H9 (cell line): ENCODE measurements around the gene CSF1. TPM values are rescaled to one million over a fixed set of nuclear protein-coding genes. Genes with fewer than 3 reads are reported as not detected.

Experiments used
- DNase-seq: peaks from one replicate; pipeline ENCODE4 v3.0.0-alpha.2; 2017
- H2AFZ ChIP-seq: one replicate; pipeline ENCODE4 v1.6.1; 2013; ENCODE audit warnings: mild to moderate bottlenecking, low read length, control low read depth, moderate library complexity
- H2AK5ac ChIP-seq: 2 replicates; pipeline ENCODE4 v1.6.1; 2013; ENCODE audit warnings: low read length, control low read depth, mixed read lengths; ENCODE audit not compliant: insufficient read length
- H2BK120ac ChIP-seq: one replicate; pipeline ENCODE4 v1.6.1; 2013; ENCODE audit warnings: low read depth, mild to moderate bottlenecking, low read length, control low read depth, inconsistent platforms; ENCODE audit not compliant: poor library complexity, severe bottlenecking
- H2BK12ac ChIP-seq: 2 replicates; pipeline ENCODE4 v1.6.1; 2013; ENCODE audit warnings: low read length, control low read depth, mixed read lengths, low read depth; ENCODE audit not compliant: insufficient read length
- H2BK15ac ChIP-seq: 2 replicates; pipeline ENCODE4 v1.6.1; 2013; ENCODE audit warnings: low read depth, low read length, control low read depth
- H2BK20ac ChIP-seq: one replicate; pipeline ENCODE4 v1.6.1; 2013; ENCODE audit warnings: low read depth, mild to moderate bottlenecking, low read length, control low read depth, inconsistent platforms; ENCODE audit not compliant: poor library complexity, severe bottlenecking
- H2BK5ac ChIP-seq: 2 replicates; pipeline ENCODE4 v1.6.1; 2013; ENCODE audit warnings: low read length, control low read depth, mixed read lengths; ENCODE audit not compliant: insufficient read length
- H3K14ac ChIP-seq: 2 replicates; pipeline ENCODE4 v1.6.1; 2013; ENCODE audit warnings: low read length, control low read depth; ENCODE audit not compliant: insufficient read depth
- H3K18ac ChIP-seq: 2 replicates; pipeline ENCODE4 v1.6.1; 2013; ENCODE audit warnings: low read depth, mild to moderate bottlenecking, mixed read lengths, low read length, control low read depth; ENCODE audit not compliant: insufficient read length
- H3K23ac ChIP-seq: 2 replicates; pipeline ENCODE4 v1.6.1; 2013; ENCODE audit warnings: low read length, control low read depth, mixed read lengths, low read depth; ENCODE audit not compliant: insufficient read length
- H3K23me2 ChIP-seq: 2 replicates; pipeline ENCODE4 v1.6.1; 2013; ENCODE audit warnings: low read depth, mild to moderate bottlenecking, mixed read lengths, low read length, control low read depth; ENCODE audit not compliant: insufficient read length, poor library complexity, severe bottlenecking
- H3K27ac ChIP-seq: 2 replicates; pipeline ENCODE4 v1.5.1; 2013; ENCODE audit warnings: low read length, control low read depth, mixed read lengths, low read depth; ENCODE audit not compliant: insufficient read length
- H3K27me3 ChIP-seq: 2 replicates; pipeline ENCODE4 v1.6.1; 2013; ENCODE audit warnings: low read length, control low read depth, inconsistent platforms; ENCODE audit not compliant: insufficient read depth
- H3K4ac ChIP-seq: 2 replicates; pipeline ENCODE4 v1.6.1; 2013; ENCODE audit warnings: low read depth, mild to moderate bottlenecking, control low read depth, inconsistent platforms, low read length, moderate library complexity
- H3K4me1 ChIP-seq: 2 replicates; pipeline ENCODE4 v1.6.1; 2013; ENCODE audit warnings: low read length, control low read depth, inconsistent platforms; ENCODE audit not compliant: insufficient read depth
- H3K4me2 ChIP-seq: 2 replicates; pipeline ENCODE4 v1.6.1; 2013; ENCODE audit warnings: low read length, control low read depth, mixed read lengths; ENCODE audit not compliant: insufficient read length, insufficient read depth
- H3K56ac ChIP-seq: 2 replicates; pipeline ENCODE4 v1.6.1; 2013; ENCODE audit warnings: low read depth, mild to moderate bottlenecking, mixed read lengths, low read length, control low read depth; ENCODE audit not compliant: insufficient read length
- H3K79me1 ChIP-seq: 2 replicates; pipeline ENCODE4 v1.6.1; 2013; ENCODE audit warnings: low read depth, mild to moderate bottlenecking, moderate library complexity, low read length, control low read depth, inconsistent platforms; ENCODE audit not compliant: insufficient read depth, poor library complexity, severe bottlenecking
- H3K79me2 ChIP-seq: 2 replicates; pipeline ENCODE4 v1.6.1; 2013; ENCODE audit warnings: low read length, control low read depth, inconsistent platforms; ENCODE audit not compliant: insufficient read depth
- H3K9ac ChIP-seq: 2 replicates; pipeline ENCODE4 v1.6.1; 2013; ENCODE audit warnings: low read length, control low read depth, mixed read lengths; ENCODE audit not compliant: insufficient read length; ENCODE audit errors: extremely low read depth
- H3K9me3 ChIP-seq: one replicate; pipeline ENCODE4 v1.6.1; 2013; ENCODE audit warnings: low read depth, low read length, inconsistent platforms; ENCODE audit not compliant: control insufficient read depth
- H3T11ph ChIP-seq: one replicate; pipeline ENCODE4 v1.6.1; 2013; ENCODE audit warnings: mild to moderate bottlenecking, low read length, control low read depth, inconsistent platforms
- H4K20me1 ChIP-seq: one replicate; pipeline ENCODE4 v1.6.1; 2013; ENCODE audit not compliant: control insufficient read depth, insufficient read length, insufficient read depth
- H4K5ac ChIP-seq: 2 replicates; pipeline ENCODE4 v1.6.1; 2013; ENCODE audit warnings: low read depth, mild to moderate bottlenecking, mixed read lengths, low read length, control low read depth; ENCODE audit not compliant: insufficient read length
- H4K8ac ChIP-seq: replicated peaks from 2 replicates; pipeline ENCODE4 v1.6.1; 2013; ENCODE audit warnings: low read length, control low read depth, mixed read lengths, low read depth; ENCODE audit not compliant: insufficient read length
- H4K91ac ChIP-seq: 2 replicates; pipeline ENCODE4 v1.6.1; 2013; ENCODE audit warnings: low read depth, mild to moderate bottlenecking, moderate library complexity, mixed read lengths, low read length, control low read depth; ENCODE audit not compliant: insufficient read length
- H3K27ac Mint-ChIP-seq, 3 experiments: 2 replicates in 2 of 3; 3 replicates in 1 of 3; pipeline ENCODE4 v1.8.0; 2020 to 2021; ENCODE audit warnings: mixed read lengths in 3 of 3, mild to moderate bottlenecking in 1 of 3, moderate library complexity in 1 of 3
- H3K27me3 Mint-ChIP-seq: 2 replicates; pipeline ENCODE4 v1.8.0; 2021; ENCODE audit warnings: low read depth, mild to moderate bottlenecking, moderate library complexity, mixed read lengths
- H3K36me3 Mint-ChIP-seq, 3 experiments: 2 replicates in 2 of 3; 3 replicates in 1 of 3; pipeline ENCODE4 v1.8.0; 2020 to 2021; ENCODE audit warnings: low read depth in 3 of 3, mixed read lengths in 3 of 3; ENCODE audit not compliant: insufficient read depth in 1 of 3
- H3K4me1 Mint-ChIP-seq, 2 experiments: 2 replicates each; pipeline ENCODE4 v1.8.0; 2020; ENCODE audit warnings: mixed read lengths in 2 of 2
- H3K4me3 Mint-ChIP-seq, 2 experiments: 2 replicates in 1 of 2; 3 replicates in 1 of 2; pipeline ENCODE4 v1.8.0; 2020 to 2021; ENCODE audit warnings: mild to moderate bottlenecking in 2 of 2, mixed read lengths in 2 of 2, moderate library complexity in 1 of 2
- H3K9me3 Mint-ChIP-seq, 2 experiments: 2 replicates in 1 of 2; 3 replicates in 1 of 2; pipeline ENCODE4 v1.8.0; 2020; ENCODE audit warnings: mild to moderate bottlenecking in 2 of 2, mixed read lengths in 2 of 2, moderate library complexity in 1 of 2
- CTCF ChIP-seq: fragments of 200-600 bp; sonication (generic); conservative IDR thresholded peaks from 3 replicates; pipeline ENCODE4 v1.8.0; 2021; ENCODE audit warnings: antibody characterized with exemption, mild to moderate bottlenecking
- WGBS: extraction: QIAGEN DNeasy Blood & Tissue Kit; methylation state at CpG from one replicate; pipeline ENCODE4 v1.1.7; 2013; ENCODE audit warnings: missing lambda C conversion rate, low lambda C conversion rate, mixed read lengths; ENCODE audit not compliant: insufficient read length; ENCODE audit errors: extremely low coverage; 5-methylcytosine and 5-hydroxymethylcytosine counted together
- total RNA-seq: library from RNA; stranded (reverse); gene quantifications from 2 replicates; pipeline ENCODE4 v1.2.1, GENCODE V29; 2021

The CSF1 gene
- total RNA-seq, 1 experiment from 2014 or later = 2.3 TPM

GRCh38 chr1:109917051-109917767, 6.6 kb downstream of the CSF1 start:
- peaks cover 18% of the 10 kb centered on the region for H3K27me3 Mint-ChIP-seq
- no peak overlapping the region; the same call in 1 of the 2 replicates for H3K14ac ChIP-seq
- no peak overlapping the region for H2BK15ac ChIP-seq
- no peaks in the 10 kb centered on the region for H3K9me3 ChIP-seq
- no peak overlapping the region for H4K5ac ChIP-seq
- H2AFZ ChIP-seq = no peak overlapping the region
- H4K8ac ChIP-seq = no peak overlapping the region
- WGBS = no CpG with 5 or more reads among the region's 9 CpGs
- H3K23ac ChIP-seq = no peak overlapping the region
- no peak overlapping the region for H3K4me2 ChIP-seq
- no peaks in the 10 kb centered on the region; the same call in 1 of the 2 replicates for H3K27me3 ChIP-seq
- H3K23me2 ChIP-seq = no peaks in the 10 kb centered on the region
- H3K36me3 Mint-ChIP-seq = peaks cover 7 to 27% (median 18%) of the 10 kb centered on the region in 3 experiments; a peak in 5 of 7 replicates
- H3K4me1 ChIP-seq = no peaks in the 10 kb centered on the region
- H2BK20ac ChIP-seq = no peak overlapping the region
- H3K18ac ChIP-seq = no peak overlapping the region
- no peak overlapping the region for H2BK5ac ChIP-seq
- H3K79me2 ChIP-seq = no peaks in the 10 kb centered on the region
- TF ChIP-seq CTCF = no peak
- H3K4ac ChIP-seq = no peak overlapping the region
- no peaks in the 10 kb centered on the region for H3K9me3 Mint-ChIP-seq
- no peaks in the 10 kb centered on the region for H3K79me1 ChIP-seq
- DNase-seq = no peak
- no peak overlapping the region for H2BK120ac ChIP-seq
- no peak overlapping the region for H3K27ac Mint-ChIP-seq
- H3K27ac ChIP-seq = no peak overlapping the region
- no peak overlapping the region for H3K56ac ChIP-seq
- no peak overlapping the region for H3K4me3 Mint-ChIP-seq
- no peak overlapping the region for H2BK12ac ChIP-seq
- peaks cover 6 to 15% of the 10 kb centered on the region in 2 experiments for H3K4me1 Mint-ChIP-seq
- no peak overlapping the region for H4K91ac ChIP-seq
- no peak overlapping the region for H3K9ac ChIP-seq
- H4K20me1 ChIP-seq = no peaks in the 10 kb centered on the region
- no peak overlapping the region for H2AK5ac ChIP-seq
- no peak overlapping the region for H3T11ph ChIP-seq
